Fibroblast of the conjunctiva (primary cell): ENCODE measurements around the gene IFI30.
"Not testable (repeated sequence)": the region's sequence is repeated elsewhere in the genome, so short reads cannot be mapped to it uniquely, and the experiment has no call there.

Experiments used
- DNase-seq: peaks from one replicate; pipeline ENCODE4 v3.0.0-alpha.2; 2010; ENCODE audit warnings: low read depth

The IFI30 gene

DNA sequence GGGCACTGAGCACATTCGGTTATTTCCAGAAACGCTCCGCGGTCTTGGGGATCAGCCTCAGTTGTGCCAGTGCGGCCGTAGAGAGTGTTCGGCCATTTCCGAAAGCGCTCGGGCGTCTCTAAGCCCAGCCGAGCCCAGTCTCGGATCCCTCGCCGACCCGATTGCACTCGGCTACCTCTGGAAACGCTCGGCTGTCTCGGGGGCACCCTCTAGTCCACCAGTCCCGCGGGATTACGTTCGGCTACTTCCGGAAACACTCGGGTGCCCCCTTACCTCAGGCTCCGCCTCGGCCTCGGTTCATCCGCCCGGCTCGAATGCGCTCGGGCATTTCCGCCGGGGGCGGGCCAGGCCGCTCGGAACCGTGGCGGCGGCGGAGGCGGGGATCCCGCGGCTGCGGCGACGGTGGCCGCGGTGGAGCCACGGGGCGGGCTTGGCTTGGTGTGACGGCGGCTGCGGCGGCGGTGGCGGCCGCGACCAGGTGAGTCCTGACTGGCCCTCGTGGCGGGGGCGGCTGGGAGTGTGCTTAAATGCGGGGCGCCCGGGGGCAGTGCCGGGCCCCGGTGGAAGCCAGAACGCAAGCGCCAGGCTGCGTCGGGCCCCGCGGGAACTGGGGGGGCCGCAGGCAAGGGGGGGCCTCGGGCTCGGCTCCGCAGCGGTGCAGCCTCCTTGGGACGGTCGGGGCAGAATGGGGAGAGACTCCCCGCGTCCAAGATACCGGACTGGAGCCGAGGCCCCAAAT is 20.6 kb upstream of the IFI30 start, which contains the start of gene PIK3R2:
Gene PIK3R2, plus strand, starts transcription at position 347 of the 739 bp plus-strand sequence. CDS start 2,717 bp downstream, outside the sequence.
- peak; percentile 99 for DNase-seq

DNA sequence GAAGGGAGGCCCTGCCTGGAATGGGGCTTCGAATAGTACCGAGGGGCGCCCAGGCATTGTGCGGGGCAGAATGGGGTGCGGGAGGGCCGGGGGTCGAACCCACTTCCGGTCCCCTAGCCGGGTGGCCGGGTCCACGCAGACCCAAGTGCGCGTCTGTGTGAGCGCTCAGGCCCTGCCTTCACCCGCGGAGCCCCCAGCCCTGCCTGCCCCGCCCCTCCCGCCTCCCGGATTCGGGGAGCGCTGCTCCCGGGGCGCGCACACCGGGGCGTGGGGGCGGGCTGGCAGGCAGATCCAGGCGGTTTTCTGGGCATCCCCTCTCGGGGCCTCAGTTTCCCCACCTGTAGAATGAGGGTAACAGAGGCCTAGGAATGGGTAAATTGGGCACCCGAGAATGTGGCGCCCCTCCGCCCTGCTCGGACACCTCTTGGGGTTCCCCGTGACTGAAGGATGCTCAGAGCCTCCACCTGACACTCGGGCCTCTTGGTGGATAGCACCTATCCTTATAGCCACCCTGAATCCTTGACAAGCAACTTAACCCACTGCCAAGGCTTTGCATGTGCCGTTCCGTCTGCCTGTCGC is 20.0 kb upstream of the IFI30 start:
- DNase-seq, result no peak

DNA sequence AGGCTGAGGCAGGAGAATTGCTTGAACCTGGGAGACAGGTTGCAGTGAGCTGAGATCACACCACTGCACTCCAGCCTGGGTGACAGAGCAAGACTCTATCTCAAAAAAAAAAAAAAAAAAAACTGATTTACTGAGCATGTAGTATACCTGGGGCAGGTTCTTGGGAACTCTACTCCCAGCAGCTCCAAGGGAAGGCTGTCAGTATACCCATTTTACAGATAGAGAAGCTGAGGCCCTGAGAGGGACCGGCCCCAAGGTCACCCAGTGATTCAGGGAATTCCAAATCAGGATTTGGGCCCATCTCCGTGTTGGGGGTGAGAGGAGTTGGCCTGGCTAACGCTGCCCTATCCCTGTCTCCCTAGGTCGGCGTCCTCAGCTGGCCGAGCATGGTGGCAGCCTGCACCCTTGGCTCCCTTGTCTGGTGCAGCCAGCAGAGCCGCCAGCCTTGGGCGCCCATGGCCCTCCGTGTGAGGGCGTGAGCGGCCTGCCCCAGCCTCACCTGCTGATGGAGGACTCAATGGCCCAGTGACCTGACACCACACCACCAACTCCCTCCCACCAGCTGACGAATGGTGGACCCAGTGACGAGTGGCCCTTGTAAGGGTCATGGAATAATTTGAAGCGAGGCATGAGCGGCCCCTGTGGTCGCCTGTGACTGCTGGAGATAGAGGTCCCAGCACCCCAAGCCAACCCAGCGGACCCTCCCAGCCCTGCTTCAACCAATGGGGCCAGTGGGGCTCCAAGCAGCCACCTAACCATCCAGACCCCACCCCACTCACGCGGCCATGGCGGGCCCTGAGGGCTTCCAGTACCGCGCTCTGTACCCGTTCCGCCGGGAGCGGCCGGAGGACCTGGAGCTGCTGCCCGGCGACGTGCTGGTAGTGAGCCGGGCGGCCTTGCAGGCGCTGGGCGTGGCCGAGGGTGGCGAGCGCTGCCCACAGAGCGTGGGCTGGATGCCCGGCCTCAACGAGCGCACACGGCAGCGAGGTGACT is 18.2 kb upstream of the IFI30 start:
- no peak for DNase-seq

DNA sequence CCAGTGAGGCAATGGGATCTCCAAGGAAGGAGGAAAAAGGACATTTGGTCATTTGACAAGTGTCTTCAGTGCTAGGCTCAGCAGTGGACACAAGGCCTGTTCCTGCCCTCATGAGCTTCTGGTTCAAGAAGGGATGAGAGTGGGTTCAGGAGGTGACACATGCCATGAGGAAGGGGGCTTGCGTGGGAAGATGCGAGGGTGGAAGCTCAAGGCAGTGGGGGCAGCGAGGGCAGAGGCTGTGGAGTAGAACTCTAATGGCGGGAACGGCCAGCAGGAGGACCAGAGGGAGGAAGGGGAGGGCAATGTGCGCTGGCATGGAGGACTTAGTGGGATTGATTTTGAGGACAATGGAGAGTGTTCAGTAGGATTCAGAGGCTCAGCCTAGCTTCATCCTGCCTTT is 17.3 kb upstream of the IFI30 start:
- DNase-seq, result no peak

DNA sequence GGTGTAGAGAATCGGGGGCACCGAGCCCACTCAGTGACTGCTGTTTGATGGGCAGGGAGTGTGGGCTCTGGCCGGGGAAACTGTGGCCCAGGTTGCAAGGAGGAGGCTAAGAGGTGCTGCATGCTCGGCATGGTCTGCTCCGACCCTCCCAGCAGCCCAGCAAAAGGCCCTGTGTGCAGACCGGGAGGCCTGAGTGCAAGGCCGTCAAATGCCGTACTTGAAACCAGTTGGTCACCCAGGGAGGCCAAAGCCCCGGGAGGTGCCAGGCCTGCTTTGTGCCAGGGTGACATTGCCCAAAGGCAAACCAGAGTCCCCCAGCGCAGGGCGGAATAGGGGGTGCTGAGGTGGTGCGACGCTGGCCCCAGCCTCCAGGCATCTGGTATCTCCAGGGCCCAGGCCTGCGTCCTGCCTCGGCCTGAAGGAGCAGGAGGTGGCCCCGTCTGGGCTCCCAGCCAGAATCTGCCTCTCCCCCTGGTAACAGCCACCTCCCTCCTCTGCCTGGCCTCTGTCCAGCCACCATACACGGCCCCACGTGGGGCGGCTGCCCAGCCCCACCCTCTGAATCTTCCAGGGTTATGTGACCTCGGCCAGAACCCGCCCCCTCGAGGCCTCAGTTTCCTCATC is 16.7 kb upstream of the IFI30 start:
- DNase-seq, result peak; percentile 91

DNA sequence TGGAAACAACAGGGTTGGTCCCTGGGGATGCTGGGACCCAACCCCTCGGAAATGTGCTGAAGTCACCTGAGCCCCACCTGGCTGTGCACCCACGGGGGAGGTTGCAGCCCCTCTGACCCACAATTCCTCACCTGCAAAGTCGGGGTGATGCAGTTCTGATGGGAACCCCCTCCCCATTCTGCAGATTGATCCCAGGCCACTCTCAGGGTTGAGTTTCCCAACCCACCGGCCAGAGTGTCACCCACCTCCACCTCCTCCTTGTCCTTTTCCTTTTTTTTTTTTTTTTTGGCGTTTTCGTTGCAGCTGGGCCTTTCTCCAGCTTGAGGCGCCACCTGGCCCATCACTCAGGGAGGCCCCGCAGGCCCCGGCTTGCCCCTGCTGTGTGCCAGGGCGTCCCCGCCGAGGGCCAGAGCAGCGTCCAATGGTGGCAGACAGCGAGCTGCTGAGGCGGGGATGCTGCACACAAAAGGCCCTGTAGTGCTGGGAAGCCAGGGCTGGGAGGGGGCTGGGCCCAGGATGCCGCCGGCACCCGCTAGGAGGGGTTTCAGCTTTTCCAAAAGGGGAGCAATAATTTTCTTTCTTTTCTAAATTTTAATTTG is 16.0 kb upstream of the IFI30 start:
- no peak for DNase-seq

DNA sequence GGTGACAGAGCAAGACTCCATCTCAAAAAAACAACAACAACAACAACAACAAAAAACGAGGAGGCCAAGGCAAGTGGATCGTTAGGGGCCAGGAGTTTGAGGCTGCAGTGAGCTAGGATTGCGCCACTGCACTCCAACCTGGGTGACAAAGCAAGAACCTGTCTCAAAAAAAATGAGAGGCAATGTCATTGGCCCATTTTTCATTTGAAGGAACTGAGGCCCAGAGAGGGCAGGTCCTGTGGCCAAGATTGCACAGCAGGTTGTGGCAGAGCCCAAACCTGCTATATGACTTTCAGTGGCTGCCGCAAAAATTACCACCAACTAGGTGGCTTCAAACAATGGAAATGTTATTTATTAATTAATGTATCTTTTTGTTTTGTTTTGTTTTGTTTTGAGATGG is 15.1 kb upstream of the IFI30 start:
- DNase-seq, result no peak

DNA sequence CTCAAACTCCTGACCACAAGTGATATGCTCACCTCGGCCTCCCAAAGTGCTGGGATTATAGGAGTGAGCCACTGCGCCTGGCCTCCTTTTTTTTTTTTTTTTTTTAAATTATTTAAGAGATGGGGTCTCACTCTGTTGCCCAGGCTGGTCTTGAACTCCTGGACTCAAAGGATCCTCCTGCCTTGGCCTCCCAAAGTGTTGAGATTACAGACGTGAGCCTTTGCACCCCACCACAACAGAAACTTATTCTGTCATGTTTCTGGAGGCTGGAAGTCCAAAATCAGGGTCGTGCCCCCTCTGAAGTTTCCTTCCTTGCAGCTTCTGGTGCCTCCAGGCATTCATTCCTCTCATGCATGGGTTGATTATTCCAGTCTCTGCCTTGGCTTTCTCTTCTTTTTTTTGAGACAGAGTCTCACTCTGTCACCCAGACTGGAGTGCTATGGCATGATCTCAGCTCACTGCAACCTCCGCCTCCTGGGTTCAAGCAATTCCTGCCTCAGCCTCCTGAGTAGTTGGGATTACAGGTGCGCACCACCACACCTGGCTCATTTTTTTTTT is 14.5 kb upstream of the IFI30 start:
- DNase-seq, result not testable (repeated sequence)

DNA sequence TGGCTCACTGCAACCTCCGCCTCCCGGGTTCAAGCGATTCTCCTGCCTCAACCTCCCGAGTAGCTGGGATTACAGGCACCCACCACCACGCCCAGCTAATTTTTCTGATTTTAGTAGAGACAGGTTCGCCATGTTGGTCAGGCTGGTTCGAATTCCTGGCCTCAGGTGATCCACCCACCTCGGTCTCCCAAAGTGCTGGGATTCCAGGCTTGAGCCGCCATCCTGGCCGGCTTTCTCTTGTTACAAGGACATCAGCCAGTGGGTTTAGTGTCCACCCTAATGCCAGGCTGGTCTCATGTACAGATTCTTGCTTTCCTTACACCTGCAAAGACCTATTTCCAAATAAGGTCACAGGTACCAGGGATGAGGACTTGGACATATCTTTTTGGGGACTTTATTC is 13.8 kb upstream of the IFI30 start:
- DNase-seq, result no peak

DNA sequence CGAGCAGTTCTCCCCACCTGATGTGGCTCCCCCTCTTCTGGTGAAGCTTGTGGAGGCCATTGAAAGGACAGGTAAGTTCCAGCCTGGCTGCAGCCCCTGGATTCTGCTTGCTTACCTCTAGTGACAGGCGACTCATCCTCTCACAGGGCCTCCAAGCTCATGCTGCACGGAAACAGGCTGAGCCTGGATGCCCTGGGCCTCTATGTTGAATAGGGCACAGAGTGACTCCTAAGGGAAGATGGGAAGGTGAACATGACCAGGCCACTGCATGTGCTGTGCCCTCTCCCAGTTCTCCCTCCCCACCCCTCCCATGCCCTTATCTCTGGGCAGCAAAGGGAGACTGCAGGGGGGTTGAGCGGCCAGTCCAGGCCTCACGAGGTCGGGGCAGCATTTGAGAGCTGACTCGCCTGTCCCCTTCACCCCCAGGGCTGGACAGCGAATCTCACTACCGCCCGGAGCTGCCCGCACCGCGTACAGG is 13.1 kb upstream of the IFI30 start:
- no peak for DNase-seq

DNA sequence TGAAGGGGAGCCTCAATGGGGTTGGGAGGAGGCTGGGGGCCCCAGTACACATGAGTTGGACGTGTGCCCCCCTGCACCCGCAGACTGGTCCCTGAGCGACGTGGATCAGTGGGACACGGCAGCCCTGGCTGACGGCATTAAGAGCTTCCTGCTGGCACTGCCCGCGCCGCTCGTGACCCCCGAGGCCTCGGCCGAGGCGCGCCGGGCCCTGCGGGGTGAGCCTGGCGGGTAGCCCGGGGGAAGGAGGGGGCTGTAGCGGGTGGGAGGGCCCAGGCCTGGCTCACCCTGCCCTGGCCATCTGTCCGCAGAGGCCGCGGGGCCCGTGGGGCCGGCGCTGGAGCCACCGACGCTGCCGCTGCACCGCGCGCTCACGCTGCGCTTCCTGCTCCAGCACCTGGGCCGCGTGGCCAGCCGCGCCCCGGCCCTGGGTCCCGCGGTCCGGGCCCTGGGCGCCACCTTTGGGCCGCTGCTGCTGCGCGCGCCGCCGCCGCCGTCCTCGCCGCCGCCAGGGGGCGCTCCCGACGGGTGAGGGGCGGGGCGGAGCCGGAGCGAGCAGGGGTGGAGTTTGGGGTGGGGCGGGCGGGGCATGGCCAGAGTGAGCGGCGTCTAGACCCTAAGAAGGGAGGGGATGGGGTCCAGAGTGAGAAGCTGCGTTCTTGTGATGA is 12.5 kb upstream of the IFI30 start:
- no peak for DNase-seq

DNA sequence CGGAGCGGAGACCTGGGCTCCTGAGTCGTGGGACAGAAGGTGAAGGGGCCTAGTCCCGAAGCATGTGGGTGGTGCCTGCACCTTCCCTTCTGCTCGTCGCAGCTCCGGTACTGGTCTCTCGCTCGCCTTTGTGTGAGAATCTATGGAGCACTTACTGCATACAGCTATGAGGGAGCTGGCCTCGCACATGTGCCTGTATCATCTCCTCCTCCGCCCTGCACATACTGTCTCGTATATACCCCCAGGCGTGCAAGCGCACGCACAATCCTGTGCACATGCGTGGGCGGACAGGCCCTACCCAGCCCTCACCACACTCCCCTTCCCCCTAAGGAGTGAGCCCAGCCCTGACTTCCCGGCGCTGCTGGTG is 12.0 kb upstream of the IFI30 start:
- no peak for DNase-seq

DNA sequence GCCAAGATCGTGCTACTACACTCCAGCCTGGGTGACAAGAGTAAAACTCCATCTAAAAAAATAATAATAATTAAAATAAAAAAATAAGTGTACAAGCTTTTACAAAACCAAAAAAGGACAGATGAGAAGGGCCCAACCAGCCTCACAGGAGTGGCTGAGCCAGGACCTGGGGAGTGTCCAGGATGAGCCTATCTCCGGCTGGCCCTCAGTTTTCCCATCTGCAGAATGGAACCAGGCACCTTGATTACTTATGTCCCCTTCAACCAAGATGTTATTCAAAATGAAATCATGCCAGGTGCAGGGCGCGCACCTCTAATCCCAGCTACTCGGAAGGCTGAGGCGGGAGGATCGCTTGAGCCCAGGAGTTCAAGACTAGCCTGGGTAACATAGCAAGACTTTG is 9.5 kb upstream of the IFI30 start:
- no peak for DNase-seq

DNA sequence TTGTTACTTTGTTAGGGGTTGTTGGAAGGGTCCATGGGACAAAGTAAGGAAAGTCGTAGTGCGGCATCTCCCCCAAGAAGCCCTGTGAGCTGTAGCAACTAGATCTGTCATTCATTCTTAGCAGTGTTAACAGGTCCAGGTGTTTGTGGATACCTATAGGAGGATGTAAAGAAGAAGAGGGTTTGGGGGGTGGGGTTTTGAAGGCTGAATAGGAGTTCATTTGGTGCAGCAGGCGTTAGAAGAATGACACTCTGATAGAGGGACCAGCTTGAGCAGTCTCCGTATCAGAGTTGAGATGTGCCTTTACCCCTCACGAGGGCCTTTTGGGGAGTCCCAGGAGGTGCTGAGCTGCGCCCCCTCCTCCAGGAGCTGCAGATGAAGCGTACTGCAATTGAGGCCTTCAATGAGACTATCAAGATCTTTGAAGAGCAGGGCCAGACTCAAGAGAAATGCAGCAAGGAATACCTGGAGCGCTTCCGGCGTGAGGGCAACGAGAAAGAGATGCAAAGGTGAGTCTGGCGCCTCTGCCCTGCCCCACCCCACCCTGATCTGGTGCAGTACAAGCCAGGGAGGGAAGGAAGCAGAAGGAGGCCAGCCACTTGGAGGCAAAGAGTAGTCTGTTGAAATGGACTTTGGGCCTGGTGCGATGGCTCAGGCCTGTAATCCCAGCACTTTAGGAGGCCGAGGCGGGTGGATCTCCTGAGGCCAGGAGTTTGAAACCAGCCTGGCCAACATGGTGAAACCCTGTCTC is 7.6 kb upstream of the IFI30 start:
- DNase-seq, result no peak

DNA sequence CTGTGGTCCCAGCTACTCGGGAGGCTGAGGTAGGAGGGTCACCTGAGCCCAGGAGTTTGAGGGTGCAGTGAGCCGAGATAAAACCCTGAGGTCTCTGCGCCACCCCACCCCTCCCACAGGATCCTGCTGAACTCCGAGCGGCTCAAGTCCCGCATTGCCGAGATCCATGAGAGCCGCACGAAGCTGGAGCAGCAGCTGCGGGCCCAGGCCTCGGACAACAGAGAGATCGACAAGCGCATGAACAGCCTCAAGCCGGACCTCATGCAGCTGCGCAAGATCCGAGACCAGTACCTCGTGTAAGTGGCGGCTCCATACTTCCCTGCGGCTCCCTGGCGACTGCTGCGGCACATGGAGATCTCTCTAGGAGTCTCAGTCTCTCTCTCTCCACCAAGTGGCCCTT is 6.6 kb upstream of the IFI30 start:
- no peak for DNase-seq

DNA sequence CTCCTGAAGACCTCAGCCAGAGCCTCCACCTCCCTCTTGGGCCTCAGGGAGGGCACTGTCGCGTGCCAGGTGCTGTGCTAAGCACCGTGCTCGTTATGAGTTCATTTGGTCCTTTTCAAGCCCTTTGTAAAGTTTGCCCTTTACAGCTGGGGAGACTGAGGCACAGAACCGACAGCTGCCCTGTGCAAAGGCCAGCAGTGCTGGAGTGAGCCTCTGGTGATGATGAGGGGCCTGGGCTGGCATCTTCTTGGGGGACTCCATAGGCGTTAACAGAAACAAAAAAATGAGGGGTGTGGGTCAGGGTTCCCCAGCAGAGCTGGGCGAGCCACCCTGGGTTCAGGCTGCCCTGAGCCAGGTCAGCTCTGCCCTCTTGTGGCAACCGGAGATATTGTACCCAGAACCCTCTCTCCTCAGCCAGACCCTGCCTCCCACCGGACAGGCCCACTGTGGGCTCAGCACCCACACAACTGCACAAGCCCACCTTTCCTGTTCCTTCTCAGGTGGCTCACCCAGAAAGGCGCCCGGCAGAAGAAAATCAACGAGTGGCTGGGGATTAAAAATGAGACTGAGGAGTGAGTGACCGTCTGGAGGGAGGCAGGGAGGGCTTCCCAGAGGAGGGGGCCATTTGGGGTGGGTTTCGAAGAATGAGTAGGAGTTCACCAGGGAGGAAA is 5.5 kb upstream of the IFI30 start:
- no peak for DNase-seq

DNA sequence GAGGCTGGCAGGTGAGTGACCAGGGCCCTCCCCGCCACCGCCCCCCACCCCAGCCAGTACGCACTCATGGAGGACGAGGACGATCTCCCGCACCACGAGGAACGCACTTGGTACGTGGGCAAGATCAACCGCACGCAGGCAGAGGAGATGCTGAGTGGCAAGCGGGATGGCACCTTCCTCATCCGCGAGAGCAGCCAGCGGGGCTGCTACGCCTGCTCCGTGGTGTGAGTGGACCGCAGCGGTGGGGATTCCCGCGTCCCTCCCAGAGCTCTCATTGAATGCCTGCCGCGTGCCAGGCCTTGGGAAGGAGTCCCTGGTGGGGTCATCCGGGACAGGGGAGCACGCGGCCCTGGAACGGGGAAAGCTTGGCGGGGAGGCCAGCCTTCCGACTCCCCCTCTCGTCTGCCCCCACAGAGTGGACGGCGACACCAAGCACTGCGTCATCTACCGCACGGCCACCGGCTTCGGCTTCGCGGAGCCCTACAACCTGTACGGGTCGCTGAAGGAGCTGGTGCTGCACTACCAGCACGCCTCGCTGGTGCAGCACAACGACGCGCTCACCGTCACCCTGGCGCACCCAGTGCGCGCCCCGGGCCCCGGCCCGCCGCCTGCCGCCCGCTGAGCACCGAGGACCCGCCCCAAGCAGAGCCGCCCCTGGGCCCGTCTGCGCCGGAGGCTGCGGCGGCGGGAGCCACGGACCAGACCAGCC is 4.8 kb upstream of the IFI30 start:
- DNase-seq, result no peak

DNA sequence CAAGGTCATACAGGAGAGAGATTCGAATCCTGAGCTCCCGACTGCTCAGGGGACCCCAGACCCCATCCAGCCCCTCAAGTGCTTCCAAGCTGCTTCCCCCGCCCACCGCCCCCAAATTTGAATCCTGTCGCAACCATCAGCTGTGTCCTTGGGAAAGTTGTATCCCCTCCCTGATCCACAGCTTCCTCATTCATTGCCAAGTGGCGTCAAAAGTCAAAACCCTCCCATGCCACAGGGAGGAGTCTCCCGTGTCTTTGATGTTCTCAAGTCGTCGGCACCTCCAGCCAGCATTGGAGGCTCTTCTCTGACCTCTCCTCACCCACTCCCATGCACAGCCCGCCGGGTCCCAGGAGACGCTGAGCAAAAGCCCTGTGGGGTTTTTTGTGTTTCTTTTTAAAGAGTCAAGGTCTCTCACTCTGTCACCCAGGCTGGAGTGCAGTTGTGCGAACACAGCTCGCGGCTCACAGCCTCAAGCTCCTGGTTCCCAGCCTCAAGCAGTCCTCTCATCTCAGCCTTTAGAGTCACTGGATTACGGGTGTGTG is 2.8 kb upstream of the IFI30 start:
- DNase-seq, result no peak
